Neural progenitor cell (in vitro differentiated cells): Measurements from ENCODE around the gene GLCE.

ENCODE experiments used
- EZH2 ChIP-seq: fragments of 200-600 bp; sonication (generic); IDR thresholded peaks from 2 replicates; pipeline ENCODE4 v1.6.1; 2017; ENCODE audit warnings: antibody characterized with exemption, mild to moderate bottlenecking, moderate library complexity
- TF ChIP-seq, protein P1 (sequence below): fragments of 200-600 bp; sonication (generic); IDR thresholded peaks from 2 replicates; pipeline ENCODE4 v1.5.1; 2017; ENCODE audit warnings: antibody characterized with exemption, mild to moderate bottlenecking

DNA sequence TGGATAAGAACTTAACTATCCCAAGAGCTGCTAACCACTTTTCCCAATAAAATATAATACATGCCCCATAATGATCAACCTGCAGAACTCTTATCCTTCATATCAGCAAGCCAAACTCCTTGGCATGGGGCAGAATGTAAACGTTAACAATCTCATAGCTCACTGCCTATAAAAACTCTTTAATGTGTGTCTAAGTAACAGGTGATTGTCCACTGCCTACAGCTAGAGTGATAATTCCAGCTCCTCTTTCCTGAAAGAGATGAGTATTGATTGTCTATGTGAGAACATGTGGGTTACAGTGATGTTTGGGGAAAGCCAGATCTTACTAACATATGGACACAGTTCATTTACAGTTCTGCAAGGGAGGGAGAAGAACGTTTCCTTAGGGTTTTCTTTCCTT, 11.3 kb upstream of the GLCE start:
- no peak for TF ChIP-seq EZH2
- TF ChIP-seq, protein P1, sequence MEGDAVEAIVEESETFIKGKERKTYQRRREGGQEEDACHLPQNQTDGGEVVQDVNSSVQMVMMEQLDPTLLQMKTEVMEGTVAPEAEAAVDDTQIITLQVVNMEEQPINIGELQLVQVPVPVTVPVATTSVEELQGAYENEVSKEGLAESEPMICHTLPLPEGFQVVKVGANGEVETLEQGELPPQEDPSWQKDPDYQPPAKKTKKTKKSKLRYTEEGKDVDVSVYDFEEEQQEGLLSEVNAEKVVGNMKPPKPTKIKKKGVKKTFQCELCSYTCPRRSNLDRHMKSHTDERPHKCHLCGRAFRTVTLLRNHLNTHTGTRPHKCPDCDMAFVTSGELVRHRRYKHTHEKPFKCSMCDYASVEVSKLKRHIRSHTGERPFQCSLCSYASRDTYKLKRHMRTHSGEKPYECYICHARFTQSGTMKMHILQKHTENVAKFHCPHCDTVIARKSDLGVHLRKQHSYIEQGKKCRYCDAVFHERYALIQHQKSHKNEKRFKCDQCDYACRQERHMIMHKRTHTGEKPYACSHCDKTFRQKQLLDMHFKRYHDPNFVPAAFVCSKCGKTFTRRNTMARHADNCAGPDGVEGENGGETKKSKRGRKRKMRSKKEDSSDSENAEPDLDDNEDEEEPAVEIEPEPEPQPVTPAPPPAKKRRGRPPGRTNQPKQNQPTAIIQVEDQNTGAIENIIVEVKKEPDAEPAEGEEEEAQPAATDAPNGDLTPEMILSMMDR, result no peak
